ENCODE measurements around the gene SPEF1.

DNA sequence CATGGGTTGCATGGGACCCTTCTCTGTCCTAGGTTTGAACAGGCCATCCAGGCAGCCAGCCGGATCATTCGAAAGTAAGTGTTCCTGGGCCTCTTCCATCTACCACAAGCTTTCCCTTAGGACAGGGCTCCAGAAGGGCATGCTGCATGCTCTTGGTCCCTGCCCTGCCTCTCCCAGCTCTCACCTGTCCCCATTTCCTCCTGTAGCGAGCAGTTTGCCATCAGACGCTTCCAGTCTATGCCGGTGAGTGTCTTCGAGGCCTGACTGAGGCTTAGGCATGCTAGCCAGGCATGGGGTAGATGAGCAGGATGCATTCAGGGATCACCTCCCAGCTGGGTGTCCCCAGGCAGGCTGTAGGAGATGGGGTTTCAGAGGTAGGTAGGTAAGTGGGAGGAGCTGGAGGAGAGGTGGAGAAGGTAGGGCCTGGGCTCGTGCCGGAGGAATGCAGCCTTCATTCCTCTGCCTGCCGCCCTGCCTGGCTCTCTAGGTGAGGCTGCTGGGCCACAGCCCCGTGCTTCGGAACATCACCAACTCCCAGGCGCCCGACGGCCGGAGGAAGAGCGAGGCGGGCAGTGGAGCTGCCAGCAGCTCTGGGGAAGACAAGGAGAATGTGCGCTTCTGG is 19.1 kb upstream of the SPEF1 start:
- TF ChIP-seq CTCF (IDR thresholded peaks at IDR 0.05) = no peak
- TF ChIP-seq POLR2A (IDR thresholded peaks at IDR 0.05) = no peak
- no peak for TF ChIP-seq POLR2AphosphoS5 (IDR thresholded peaks at IDR 0.05)

Data from breast epithelium (tissue), 3 donors.